Pancreas (tissue), 10 donors: ENCODE results near the gene CRYL1. TPM values are rescaled to one million over a fixed set of nuclear protein-coding genes. Genes with fewer than 3 reads are reported as not detected.

Experiments
- ATAC-seq, 4 donors: fragments of 200-7000 bp; cut with Tn5 transposase; one replicate each; pipeline versions ENCODE4 v1.8.0 to v1.9.1; 2020; ENCODE audit warnings: mild to moderate bottlenecking in 4 of 4, moderate library complexity in 4 of 4
- DNase-seq, 6 donors: peaks; one replicate each; pipeline ENCODE4 v3.0.0-alpha.2; 2020
- FAIRE-seq: peaks from 2 replicates; lab custom pipeline; 2012; peaks lifted over from hg19 to GRCh38; lab: Jason Lieb, UNC
- H3K27ac ChIP-seq, 4 donors: fragments of 200-600 bp; sonication (generic); 1 replicate in 3 of 4; 2 replicates in 1 of 4; pipeline versions ENCODE4 v1.5.0 to v1.8.0; 2020
- H3K27me3 ChIP-seq, 4 donors: fragments of 200-600 bp; one replicate each; pipeline ENCODE4 v1.8.0; 2021
- H3K36me3 ChIP-seq, 3 donors: fragments of 200-600 bp; sonication (generic) in 1 of 3; one replicate each; pipeline versions ENCODE4 v1.5.0 to v1.8.0; 2020 to 2021
- H3K4me1 ChIP-seq, 3 donors: fragments of 200-600 bp; one replicate each; pipeline ENCODE4 v1.8.0; 2021
- H3K4me3 ChIP-seq, 4 donors: fragments of 200-600 bp; sonication (generic) in 2 of 4; one replicate each; pipeline versions ENCODE4 v1.5.0 to v1.8.0; 2020 to 2021
- H3K9me3 ChIP-seq, 4 donors: fragments of 200-600 bp; one replicate each; pipeline ENCODE4 v1.8.0; 2021
- WGBS, 2 donors: extraction: QIAGEN DNeasy Blood & Tissue Kit; methylation state at CpG; one replicate each; pipeline ENCODE4 v1.1.7; 2013; 5-methylcytosine and 5-hydroxymethylcytosine counted together
- intact Hi-C, 3 donors: fragments of 100-400 bp; cut with DNase I; formaldehyde crosslinking; loops; one replicate each; pipeline versions ENCODE4 v1.11.1 to v1.14.2; 2022
- polyA plus RNA-seq, 2 donors: library from polyadenylated mRNA; stranded (reverse); fragments of 200-250 nt; gene quantifications; one replicate each; pipeline ENCODE4 v1.2.3, GENCODE V29; 2013
- total RNA-seq, 6 donors: library from RNA; stranded (reverse); fragmentation: NEBNext Ultra II Directional in 4 of 6; extraction: Animal tissue kit (Norgen Biotek cat#: 25700) in 4 of 6; gene quantifications; one replicate each; pipeline versions ENCODE4 v1.2.1 to v1.2.4, GENCODE V29; 2021 to 2023
- TF ChIP-seq, protein P1 (sequence below), 4 donors: fragments of 200-600 bp; sonication (generic) in 3 of 4; IDR thresholded peaks; one replicate each; pipeline versions ENCODE4 v1.5.0 to v1.8.0; 2021; ENCODE audit warnings: antibody characterized with exemption in 4 of 4
- donor health status: healthy with polysubstance abuse.
- donor health status: DM: no; HTN: no; CAD: no; lungs with moderate emphysema.
- donor health status: DM: no; HTN: no; CAD: no.
- donor health status: control.
- donor health status: control.
- donor health status: Bipolar disorder and iron deficiency.
- donor health status: DM: yes; HTN: yes; CAD: no.
- donor health status: DM: no; HTN: no; CAD: no.
- donor health status: DM: no; HTN: no; CAD: no.
- donor health status: DM: yes; HTN: yes; CAD: no.

Gene CRYL1
- total and polyA plus RNA-seq, 8 donors: 12.8 to 31.7 (median 19.3) TPM

DNA sequence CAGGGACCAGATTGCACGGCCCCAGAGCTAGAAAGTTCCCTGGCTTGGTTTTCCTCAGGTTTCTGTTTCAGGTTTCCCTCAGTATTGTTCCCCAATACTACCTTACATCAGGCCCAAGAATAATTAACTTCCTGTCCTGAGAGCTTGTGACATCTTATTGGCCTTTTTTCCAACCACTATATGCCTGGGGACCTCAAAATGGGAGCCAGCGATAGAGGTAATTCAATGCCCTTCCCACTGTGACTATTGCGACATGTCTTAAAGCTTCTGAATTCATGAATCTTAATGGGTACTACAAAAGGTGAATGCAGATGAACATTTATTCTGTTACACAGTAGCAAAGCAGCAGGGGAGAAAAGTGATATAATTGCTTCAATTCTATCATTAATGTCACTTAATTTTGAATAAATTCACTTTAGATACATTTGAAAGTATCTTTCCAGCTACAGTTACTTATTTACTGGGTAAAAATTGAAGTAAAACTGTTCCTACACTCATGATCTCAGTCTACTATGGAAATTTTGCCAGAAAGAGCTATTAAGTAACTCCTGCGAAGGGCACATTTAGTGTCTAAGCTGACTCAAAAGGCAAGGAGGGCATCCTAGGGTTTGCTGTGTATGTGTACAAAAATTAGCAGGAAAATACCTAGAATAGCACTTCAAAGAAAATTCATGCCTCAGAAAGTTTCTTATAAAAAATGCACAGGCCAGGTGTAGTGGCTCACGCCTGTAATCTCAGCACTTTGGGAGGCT is 4.1 kb downstream of the CRYL1 start:
- WGBS, 2 donors: 89 to 96% methylated on average over 5 of the region's 5 CpGs
- H3K4me1 ChIP-seq: peaks cover 0 to under 1% (median 0%) of the 10 kb centered on the region in 3 donors
- FAIRE-seq: no peak
- no peak overlapping the region for H3K4me3 ChIP-seq
- no peaks in the 10 kb centered on the region for H3K9me3 ChIP-seq
- intact Hi-C loops: no loop called here
- no peaks in the 10 kb centered on the region for H3K36me3 ChIP-seq
- no peak overlapping the region for H3K27ac ChIP-seq
- TF ChIP-seq, protein P1, sequence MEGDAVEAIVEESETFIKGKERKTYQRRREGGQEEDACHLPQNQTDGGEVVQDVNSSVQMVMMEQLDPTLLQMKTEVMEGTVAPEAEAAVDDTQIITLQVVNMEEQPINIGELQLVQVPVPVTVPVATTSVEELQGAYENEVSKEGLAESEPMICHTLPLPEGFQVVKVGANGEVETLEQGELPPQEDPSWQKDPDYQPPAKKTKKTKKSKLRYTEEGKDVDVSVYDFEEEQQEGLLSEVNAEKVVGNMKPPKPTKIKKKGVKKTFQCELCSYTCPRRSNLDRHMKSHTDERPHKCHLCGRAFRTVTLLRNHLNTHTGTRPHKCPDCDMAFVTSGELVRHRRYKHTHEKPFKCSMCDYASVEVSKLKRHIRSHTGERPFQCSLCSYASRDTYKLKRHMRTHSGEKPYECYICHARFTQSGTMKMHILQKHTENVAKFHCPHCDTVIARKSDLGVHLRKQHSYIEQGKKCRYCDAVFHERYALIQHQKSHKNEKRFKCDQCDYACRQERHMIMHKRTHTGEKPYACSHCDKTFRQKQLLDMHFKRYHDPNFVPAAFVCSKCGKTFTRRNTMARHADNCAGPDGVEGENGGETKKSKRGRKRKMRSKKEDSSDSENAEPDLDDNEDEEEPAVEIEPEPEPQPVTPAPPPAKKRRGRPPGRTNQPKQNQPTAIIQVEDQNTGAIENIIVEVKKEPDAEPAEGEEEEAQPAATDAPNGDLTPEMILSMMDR (IDR thresholded peaks at IDR 0.05): no peak
- no peak for DNase-seq
- ATAC-seq: no peak
- no peaks in the 10 kb centered on the region for H3K27me3 ChIP-seq

DNA sequence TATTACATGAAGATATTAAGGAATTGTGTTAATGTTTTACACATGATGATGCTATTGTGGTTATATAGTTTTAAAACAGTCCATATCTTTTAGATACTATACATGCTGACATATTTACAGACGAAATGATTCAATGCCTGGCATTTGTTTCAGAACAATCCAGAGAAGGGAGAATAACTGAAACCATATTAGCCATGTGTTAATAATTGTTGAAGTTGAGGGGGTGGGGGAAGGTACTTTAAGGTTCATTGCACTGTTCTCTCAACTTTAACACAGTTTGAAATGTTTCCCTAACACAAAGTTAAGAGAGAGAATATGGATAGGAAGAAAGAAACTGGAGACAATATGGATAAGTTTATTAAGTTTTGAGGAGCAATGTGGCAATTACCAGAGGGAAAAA is 5.8 kb downstream of the CRYL1 start:
- H3K27ac ChIP-seq: no peak overlapping the region
- intact Hi-C loops: no loop called here
- no peak for FAIRE-seq

DNA sequence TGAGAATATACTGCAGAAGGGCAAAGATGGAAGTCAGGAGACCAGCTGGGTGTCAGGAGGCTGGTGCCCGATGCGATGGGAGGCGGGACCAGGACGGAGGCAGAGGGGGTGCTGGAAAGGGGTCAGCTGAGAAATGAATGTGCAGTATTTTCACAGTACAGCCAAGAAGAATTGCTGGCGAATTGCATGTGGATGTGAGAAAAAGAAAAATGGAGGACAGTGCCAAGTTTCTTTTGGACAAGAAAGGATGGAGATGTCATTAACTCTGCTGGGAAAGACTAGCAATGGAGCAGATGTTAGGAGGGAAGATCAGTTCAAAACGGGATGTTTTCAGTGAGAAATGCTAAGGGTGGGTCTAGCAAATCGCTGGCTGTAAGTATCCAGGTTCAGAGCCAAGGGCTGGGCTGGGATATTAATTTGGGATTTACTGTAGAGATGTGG is 7.0 kb downstream of the CRYL1 start:
- no peak overlapping the region for H3K4me3 ChIP-seq
- no peak for FAIRE-seq
- no peaks in the 10 kb centered on the region for H3K9me3 ChIP-seq
- no peaks in the 10 kb centered on the region for H3K4me1 ChIP-seq
- H3K27me3 ChIP-seq: no peaks in the 10 kb centered on the region
- no peaks in the 10 kb centered on the region for H3K36me3 ChIP-seq
- TF ChIP-seq, protein P1 (IDR thresholded peaks at IDR 0.05): no peak
- 78 to 81% methylated on average over 7 of the region's 7 CpGs for WGBS, 2 donors
- ATAC-seq: peak in 1 of 4 donors; percentile 8
- intact Hi-C loops: no loop called here
- no peak overlapping the region for H3K27ac ChIP-seq
- no peak for DNase-seq

More for the DNA sequence above, 5.8 kb downstream of the CRYL1 start:
- WGBS, 2 donors: 58 to 69% methylated on average over 1 of the region's 1 CpG
- no peak overlapping the region for H3K4me3 ChIP-seq
- no peaks in the 10 kb centered on the region for H3K36me3 ChIP-seq
- H3K4me1 ChIP-seq: no peaks in the 10 kb centered on the region
- ATAC-seq (no peak), DNase-seq (no peak)
- TF ChIP-seq, protein P1 (IDR thresholded peaks at IDR 0.05): no peak
- H3K9me3 ChIP-seq: no peaks in the 10 kb centered on the region
- no peaks in the 10 kb centered on the region for H3K27me3 ChIP-seq

DNA sequence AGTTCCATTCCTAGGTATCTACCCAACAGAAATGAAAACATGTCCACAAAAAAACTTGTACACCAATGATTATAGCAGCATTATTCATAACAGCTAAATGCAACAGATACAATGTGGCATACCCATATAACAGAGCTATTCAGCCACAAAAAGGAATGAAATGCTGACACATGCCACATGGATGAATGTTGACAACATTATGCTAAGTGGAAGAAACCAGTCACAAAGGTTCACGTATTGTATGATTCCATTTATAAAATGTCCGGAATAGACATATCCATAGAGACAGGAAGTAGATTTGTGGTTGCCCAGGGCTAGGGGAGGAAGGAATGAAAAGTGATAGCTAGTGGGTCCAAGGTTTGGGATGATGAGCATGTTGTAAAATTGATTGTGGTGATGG is 10.8 kb downstream of the CRYL1 start:
- Histone ChIP-seq H3K9me3 (no peaks in the 10 kb centered on the region), H3K27me3 (no peaks in the 10 kb centered on the region), H3K27ac (no peak overlapping the region), H3K4me1 (no peaks in the 10 kb centered on the region), H3K36me3 (peaks cover 0 to 10% (median 0%) of the 10 kb centered on the region in 3 donors), H3K4me3 (no peak overlapping the region)
- WGBS, 2 donors: 82 to 92% methylated on average over 2 of the region's 2 CpGs
- TF ChIP-seq, protein P1 (IDR thresholded peaks at IDR 0.05): no peak
- ATAC-seq (no peak), FAIRE-seq (no peak), DNase-seq (no peak)
- intact Hi-C loops: no loop called here

DNA sequence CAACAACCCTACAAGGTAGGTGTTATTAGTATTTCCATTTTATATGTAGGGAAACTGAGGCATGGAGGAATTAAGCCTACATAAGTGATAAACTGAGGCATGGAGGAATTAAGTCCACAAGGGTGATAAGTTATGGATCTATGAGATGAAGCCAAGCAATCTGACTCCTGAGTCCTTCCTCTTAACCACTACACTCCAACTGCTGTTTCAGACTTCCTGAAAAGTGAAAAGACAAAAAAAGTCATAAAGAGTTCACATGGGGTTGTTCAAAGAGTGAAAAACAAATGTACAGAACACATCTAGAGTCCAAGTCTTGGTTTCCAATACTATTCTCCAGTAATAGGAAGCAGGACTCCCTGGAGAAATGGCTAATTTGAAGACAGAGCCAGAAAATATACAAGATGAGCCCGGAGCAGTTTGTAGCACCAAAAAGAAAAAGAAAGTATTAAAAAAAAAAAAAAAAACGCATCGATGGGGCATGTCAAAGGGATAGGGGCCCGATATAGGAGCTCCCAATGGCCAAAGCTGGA is 12.1 kb downstream of the CRYL1 start:
- H3K4me1 ChIP-seq: no peaks in the 10 kb centered on the region
- H3K4me3 ChIP-seq: no peak overlapping the region
- intact Hi-C loops: no loop called here
- peaks cover 0 to 10% (median 0%) of the 10 kb centered on the region in 3 donors for H3K36me3 ChIP-seq
- no peaks in the 10 kb centered on the region for H3K9me3 ChIP-seq
- no peaks in the 10 kb centered on the region for H3K27me3 ChIP-seq
- 84 to 89% methylated on average over 4 of the region's 4 CpGs for WGBS, 2 donors
- ATAC-seq: no peak
- TF ChIP-seq, protein P1 (IDR thresholded peaks at IDR 0.05): no peak
- H3K27ac ChIP-seq: no peak overlapping the region
- no peak for FAIRE-seq
- no peak for DNase-seq
